Fibroblast of lung (primary cell): ENCODE results near the gene CMIP. TPM values are rescaled to one million over a fixed set of nuclear protein-coding genes. Genes with fewer than 3 reads are reported as not detected.

Experiments
- DNase-seq, 2 donors: peaks; one replicate each; pipeline versions ENCODE4 v3.0.0 to v3.0.0-alpha.2; 2010; ENCODE audit warnings: low read depth in 2 of 2
- H2AFZ ChIP-seq: 2 replicates; pipeline ENCODE4 v1.5.1; 2012; ENCODE audit warnings: low read length, control low read depth, inconsistent platforms
- H3K27ac ChIP-seq: 2 replicates; pipeline ENCODE4 v1.5.1; 2011; ENCODE audit warnings: low read length, control low read depth; ENCODE audit not compliant: insufficient read depth
- H3K27me3 ChIP-seq: 2 replicates; pipeline ENCODE4 v1.5.1; 2011; ENCODE audit warnings: mild to moderate bottlenecking, low read length; ENCODE audit not compliant: control insufficient read depth, insufficient read depth
- H3K36me3 ChIP-seq: 2 replicates; pipeline ENCODE4 v1.5.1; 2011; ENCODE audit warnings: low read length; ENCODE audit not compliant: control insufficient read depth, insufficient read depth
- H3K4me1 ChIP-seq: 2 replicates; pipeline ENCODE4 v1.5.1; 2011; ENCODE audit warnings: low read length; ENCODE audit not compliant: control insufficient read depth, insufficient read depth; ENCODE audit errors: extremely low read depth
- H3K4me2 ChIP-seq: 2 replicates; pipeline ENCODE4 v1.5.1; 2011; ENCODE audit warnings: low read length, control low read depth; ENCODE audit not compliant: insufficient read depth; ENCODE audit errors: extremely low read depth
- H3K4me3 ChIP-seq, 4 experiments: fragments of 200-600 bp in 1 of 4; sonication (generic) in 1 of 4; replicated peaks in 1 of 4; 2 replicates each; pipeline ENCODE4 v1.5.1; 2011 to 2016; ENCODE audit warnings: low read length in 4 of 4, low read depth in 3 of 4, mild to moderate bottlenecking in 3 of 4, control low read depth in 2 of 4, inconsistent platforms in 1 of 4, mixed read lengths in 1 of 4; ENCODE audit not compliant: insufficient read depth in 1 of 4; ENCODE audit errors: control extremely low read depth in 1 of 4
- H3K79me2 ChIP-seq: 2 replicates; pipeline ENCODE4 v1.5.1; 2012; ENCODE audit warnings: mild to moderate bottlenecking, low read length, inconsistent platforms; ENCODE audit not compliant: control insufficient read depth, insufficient read depth
- H3K9ac ChIP-seq: 2 replicates; pipeline ENCODE4 v1.5.1; 2011; ENCODE audit warnings: mild to moderate bottlenecking, low read length, control low read depth; ENCODE audit not compliant: insufficient read depth
- H3K9me3 ChIP-seq: 2 replicates; pipeline ENCODE4 v1.5.1; 2012; ENCODE audit warnings: low read depth, low read length; ENCODE audit not compliant: control insufficient read depth, insufficient read depth
- H4K20me1 ChIP-seq: 2 replicates; pipeline ENCODE4 v1.5.1; 2011; ENCODE audit warnings: low read length; ENCODE audit not compliant: control insufficient read depth, insufficient read depth; ENCODE audit errors: extremely low read depth
- CTCF ChIP-seq, 2 donors: IDR thresholded peaks in 1 of 2; conservative IDR thresholded peaks in 1 of 2; 1 replicate in 1 of 2; 2 replicates in 1 of 2; pipeline ENCODE4 v1.5.1; 2011 to 2012; ENCODE audit warnings: low read length in 2 of 2, control low read depth in 1 of 2, inconsistent platforms in 1 of 2, low read depth in 1 of 2, mild to moderate bottlenecking in 1 of 2
- EZH2 ChIP-seq: IDR thresholded peaks from 2 replicates; pipeline ENCODE4 v1.5.1; 2012; ENCODE audit warnings: low read length, control low read depth, mild to moderate bottlenecking; ENCODE audit errors: missing control alignments
- polyA plus RNA-seq, 2 donors: library from polyadenylated mRNA; depleted of rRNA in 1 of 2; stranded (reverse) in 1 of 2; unstranded in 1 of 2; fragments of >200 nt; gene quantifications; 2 replicates each; pipeline ENCODE4 v1.2.1, GENCODE V29; 2011 to 2012; ENCODE audit warnings: missing spikeins in 1 of 2
- total RNA-seq: library from RNA; depleted of rRNA; stranded (reverse); fragments of >200 nt; gene quantifications from 2 replicates; pipeline ENCODE4 v1.2.1, GENCODE V29; 2014

Gene CMIP
- total and polyA plus RNA-seq, 2 donors (not counting 1 experiment from before 2014, with no cell fraction given) = 1.9 to 5.1 TPM

DNA sequence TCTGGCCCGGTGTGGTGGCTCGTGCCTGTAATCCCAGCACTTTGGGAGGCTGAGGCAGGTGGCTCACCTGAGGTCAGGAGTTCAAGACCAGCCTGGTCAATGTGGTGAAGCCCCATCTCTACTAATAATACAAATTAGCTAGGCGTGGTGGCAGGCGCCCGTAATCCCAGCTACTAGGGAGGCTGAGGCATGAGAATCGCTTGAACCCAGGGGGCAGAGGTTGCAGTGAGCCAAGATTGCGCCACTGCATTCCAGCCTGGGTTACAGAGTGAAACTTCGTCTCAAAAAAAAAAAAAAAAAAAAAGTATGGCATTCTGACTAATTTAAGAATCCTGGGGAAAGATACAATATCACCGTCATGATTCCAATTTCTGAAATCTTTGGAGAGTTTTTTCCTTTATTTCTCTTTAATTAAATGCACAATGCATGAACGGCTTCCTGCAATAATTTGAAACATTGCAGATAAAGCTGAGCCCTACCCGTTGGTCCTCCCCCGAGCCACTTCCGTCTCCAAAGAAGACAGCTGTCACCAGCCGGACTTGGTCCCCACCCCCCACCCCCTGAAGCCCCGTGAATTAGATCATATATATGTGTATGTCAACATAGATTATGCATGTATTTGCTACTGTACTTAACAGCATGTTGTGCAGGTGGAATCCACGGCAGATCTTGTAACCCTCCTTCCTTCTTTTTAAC, 191.8 kb downstream of the CMIP start:
- Histone ChIP-seq H3K9ac (no peak overlapping the region), H3K9me3 (no peaks in the 10 kb centered on the region), H3K79me2 (no peaks in the 10 kb centered on the region), H3K27me3 (no peaks in the 10 kb centered on the region), H3K4me1 (peaks cover 4% of the 10 kb centered on the region), H3K4me3 (no peak overlapping the region), H4K20me1 (no peaks in the 10 kb centered on the region), H3K36me3 (no peaks in the 10 kb centered on the region), H2AFZ (no peak overlapping the region), H3K27ac (no peak overlapping the region), H3K4me2 (no peak overlapping the region)
- DNase-seq = no peak
- TF ChIP-seq EZH2 = no peak
- TF ChIP-seq CTCF (conservative IDR thresholded peaks at IDR 0.05 in 1 of 2, IDR thresholded peaks at IDR 0.05 in 1 of 2; ENCODE audit: low read depth in 1 of 2, low read length in 2 of 2) = no peak

DNA sequence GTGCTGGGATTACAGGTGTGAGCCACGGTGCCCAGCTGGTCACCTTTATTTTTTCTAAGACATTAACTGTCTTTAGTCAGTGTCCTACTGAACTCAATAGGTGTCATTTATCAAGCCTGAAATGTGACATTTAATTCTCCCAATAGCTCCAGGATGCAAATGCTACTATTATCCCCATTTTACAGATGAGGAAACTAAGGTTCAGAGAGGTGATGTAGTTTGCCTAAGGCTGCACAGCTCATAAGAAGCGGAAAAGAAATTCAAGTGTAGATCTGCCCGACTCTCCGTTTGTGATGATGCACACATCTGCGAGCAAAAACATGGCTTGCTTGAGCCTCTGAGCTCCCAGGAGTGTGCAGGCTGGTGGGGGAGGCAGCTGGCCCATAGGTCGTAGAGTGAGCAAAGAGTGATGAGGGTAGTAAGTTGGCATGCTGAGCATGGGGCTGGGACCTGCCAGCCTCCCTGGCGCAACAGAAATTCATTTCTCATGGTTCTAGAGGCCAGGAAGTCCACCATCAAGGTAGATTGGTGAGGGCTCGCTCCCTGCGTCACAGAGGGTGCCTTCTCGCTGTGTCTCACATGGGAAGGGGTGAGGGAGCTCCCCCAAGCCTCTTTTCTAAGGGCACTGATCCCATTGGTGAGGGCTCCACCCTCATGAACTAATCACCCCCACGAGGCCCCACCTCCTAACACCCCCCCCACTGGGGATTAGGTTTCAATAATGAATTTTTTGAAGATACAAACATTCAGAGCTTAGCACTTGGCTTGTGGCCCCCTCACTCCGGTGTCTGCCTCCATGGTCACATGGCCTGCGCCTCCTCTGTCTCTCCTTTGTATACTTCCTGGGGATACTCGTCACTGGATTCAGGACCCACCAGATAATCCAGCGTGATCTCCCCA, 193.0 kb downstream of the CMIP start:
- Histone ChIP-seq H3K4me3 (no peak overlapping the region), H3K36me3 (no peaks in the 10 kb centered on the region), H3K79me2 (no peaks in the 10 kb centered on the region), H3K4me1 (peaks cover 3% of the 10 kb centered on the region), H3K9me3 (no peaks in the 10 kb centered on the region), H3K27ac (no peak overlapping the region), H3K9ac (no peak overlapping the region), H3K27me3 (no peaks in the 10 kb centered on the region), H3K4me2 (no peak overlapping the region), H4K20me1 (no peaks in the 10 kb centered on the region), H2AFZ (no peak overlapping the region)
- TF ChIP-seq EZH2 (no peak), CTCF (conservative IDR thresholded peaks at IDR 0.05 in 1 of 2, IDR thresholded peaks at IDR 0.05 in 1 of 2; ENCODE audit: low read depth in 1 of 2, low read length in 2 of 2) (no peak)
- no peak for DNase-seq

GRCh38 chr16:81638286-81638945, 193.8 kb downstream of the CMIP start:
- no peaks in the 10 kb centered on the region for H3K27me3 ChIP-seq
- H3K36me3 ChIP-seq = no peaks in the 10 kb centered on the region
- H3K9ac ChIP-seq = no peak overlapping the region
- no peak overlapping the region for H3K4me2 ChIP-seq
- TF ChIP-seq EZH2 = no peak
- no peak for TF ChIP-seq CTCF (conservative IDR thresholded peaks at IDR 0.05 in 1 of 2, IDR thresholded peaks at IDR 0.05 in 1 of 2; ENCODE audit: low read depth in 1 of 2, low read length in 2 of 2)
- no peaks in the 10 kb centered on the region for H3K9me3 ChIP-seq
- H3K79me2 ChIP-seq = no peaks in the 10 kb centered on the region
- no peak for DNase-seq
- no peak overlapping the region for H2AFZ ChIP-seq
- no peak overlapping the region for H3K4me3 ChIP-seq
- peaks cover 2% of the 10 kb centered on the region for H3K4me1 ChIP-seq
- H3K27ac ChIP-seq = no peak overlapping the region
- H4K20me1 ChIP-seq = no peaks in the 10 kb centered on the region
